HAP-1 (cell line): ENCODE measurements around the gene ARHGAP45.

Source experiments
- DNase-seq, 2 experiments: peaks; one replicate each; pipeline ENCODE4 v3.0.0-alpha.2; 2016 to 2020; ENCODE audit warnings: low spot score in 2 of 2
- H3K27me3 ChIP-seq: fragments of 250-450 bp; sonication (Bioruptor Pico); 2 replicates; pipeline ENCODE4 v1.5.1; 2020; ENCODE audit warnings: low read depth, mild to moderate bottlenecking, moderate library complexity
- H3K36me3 ChIP-seq: fragments of 250-450 bp; sonication (Bioruptor Pico); replicated peaks from 2 replicates; pipeline ENCODE4 v1.5.1; 2020; ENCODE audit warnings: mild to moderate bottlenecking
- H3K4me1 ChIP-seq: fragments of 250-450 bp; sonication (Bioruptor Pico); 2 replicates; pipeline ENCODE4 v1.5.1; 2020; ENCODE audit warnings: mild to moderate bottlenecking
- H3K4me3 ChIP-seq: fragments of 250-450 bp; sonication (Bioruptor Pico); 2 replicates; pipeline ENCODE4 v1.5.1; 2020; ENCODE audit warnings: mild to moderate bottlenecking, moderate library complexity
- H3K9me3 ChIP-seq: fragments of 250-450 bp; sonication (Bioruptor Pico); 2 replicates; pipeline ENCODE4 v1.5.1; 2020; ENCODE audit warnings: mild to moderate bottlenecking, moderate library complexity
- in situ Hi-C: fragments of 300-500 bp; cut with MboI; formaldehyde crosslinking; loops from 3 replicates; pipeline ENCODE4 v1.14.3; 2020; ENCODE audit warnings: low sequenced_read_pairs, inconsistent platforms, mixed read lengths

ARHGAP45 gene

GRCh38 chr19:1041835-1042685 is 24.9 kb upstream of the ARHGAP45 start:
- Histone ChIP-seq H3K9me3 (no peaks in the 10 kb centered on the region), H3K36me3 (peaks cover 23% of the 10 kb centered on the region), H3K4me1 (peaks cover 17% of the 10 kb centered on the region), H3K27me3 (no peaks in the 10 kb centered on the region), H3K4me3 (no peak overlapping the region)
- DNase-seq: no peak
- in situ Hi-C loops: no loop called here

GRCh38 chr19:1042689-1043511 is 24.1 kb upstream of the ARHGAP45 start:
- Histone ChIP-seq H3K36me3 (peaks cover 17% of the 10 kb centered on the region), H3K9me3 (no peaks in the 10 kb centered on the region), H3K4me3 (no peak overlapping the region), H3K27me3 (no peaks in the 10 kb centered on the region), H3K4me1 (peaks cover 17% of the 10 kb centered on the region)
- in situ Hi-C loops: no loop called here
- DNase-seq: no peak

GRCh38 chr19:1045247-1045603 is 21.7 kb upstream of the ARHGAP45 start:
- H3K4me3 ChIP-seq: no peak overlapping the region
- in situ Hi-C loops: no loop called here
- peak; percentile 40 to 95 for DNase-seq
- no peaks in the 10 kb centered on the region for H3K27me3 ChIP-seq
- H3K36me3 ChIP-seq: no peaks in the 10 kb centered on the region
- H3K4me1 ChIP-seq: peaks cover 10% of the 10 kb centered on the region
- H3K9me3 ChIP-seq: no peaks in the 10 kb centered on the region

GRCh38 chr19:1046117-1046626 is 20.8 kb upstream of the ARHGAP45 start:
- Histone ChIP-seq H3K4me3 (no peak overlapping the region), H3K4me1 (peaks cover 2% of the 10 kb centered on the region), H3K36me3 (no peaks in the 10 kb centered on the region), H3K9me3 (no peaks in the 10 kb centered on the region), H3K27me3 (no peaks in the 10 kb centered on the region)
- in situ Hi-C loops: no loop called here
- no peak for DNase-seq

GRCh38 chr19:1046836-1047695 is 19.9 kb upstream of the ARHGAP45 start:
- Histone ChIP-seq H3K36me3 (no peaks in the 10 kb centered on the region), H3K4me3 (no peak overlapping the region), H3K27me3 (no peaks in the 10 kb centered on the region), H3K9me3 (no peaks in the 10 kb centered on the region), H3K4me1 (no peaks in the 10 kb centered on the region)
- DNase-seq: no peak
- in situ Hi-C loops: no loop called here

GRCh38 chr19:1047696-1048147 is 19.2 kb upstream of the ARHGAP45 start:
- Histone ChIP-seq H3K9me3 (no peaks in the 10 kb centered on the region), H3K27me3 (no peaks in the 10 kb centered on the region), H3K4me1 (no peaks in the 10 kb centered on the region), H3K4me3 (no peak overlapping the region), H3K36me3 (no peaks in the 10 kb centered on the region)
- in situ Hi-C loops: no loop called here
- no peak for DNase-seq

- Histone ChIP-seq H3K27me3 (no peaks in the 10 kb centered on the region), H3K4me1 (no peaks in the 10 kb centered on the region), H3K9me3 (no peaks in the 10 kb centered on the region), H3K4me3 (no peak overlapping the region), H3K36me3 (no peaks in the 10 kb centered on the region)
- in situ Hi-C loops: no loop called here
- DNase-seq: no peak
These were observed 17.9 kb upstream of the ARHGAP45 start for GRCh38 chr19:1049106-1049505.

- no peaks in the 10 kb centered on the region for H3K4me1 ChIP-seq
- no peaks in the 10 kb centered on the region for H3K36me3 ChIP-seq
- no peak overlapping the region for H3K4me3 ChIP-seq
- in situ Hi-C loops: no loop called here
- no peak for DNase-seq
- no peaks in the 10 kb centered on the region for H3K9me3 ChIP-seq
- H3K27me3 ChIP-seq: no peaks in the 10 kb centered on the region
These were observed 17.2 kb upstream of the ARHGAP45 start for GRCh38 chr19:1049800-1050199.

- no peak overlapping the region for H3K4me3 ChIP-seq
- H3K27me3 ChIP-seq: no peaks in the 10 kb centered on the region
- no peaks in the 10 kb centered on the region for H3K36me3 ChIP-seq
- no peaks in the 10 kb centered on the region for H3K9me3 ChIP-seq
- in situ Hi-C loops: no loop called here
- no peaks in the 10 kb centered on the region for H3K4me1 ChIP-seq
- DNase-seq: no peak
These were observed 15.8 kb upstream of the ARHGAP45 start for GRCh38 chr19:1050989-1051788.

GRCh38 chr19:1051791-1052190 is 15.2 kb upstream of the ARHGAP45 start:
- Histone ChIP-seq H3K4me3 (no peak overlapping the region), H3K27me3 (no peaks in the 10 kb centered on the region), H3K36me3 (no peaks in the 10 kb centered on the region), H3K4me1 (no peaks in the 10 kb centered on the region), H3K9me3 (no peaks in the 10 kb centered on the region)
- in situ Hi-C loops: no loop called here
- no peak for DNase-seq

- Histone ChIP-seq H3K9me3 (no peaks in the 10 kb centered on the region), H3K4me3 (no peak overlapping the region), H3K27me3 (no peaks in the 10 kb centered on the region), H3K4me1 (no peaks in the 10 kb centered on the region), H3K36me3 (no peaks in the 10 kb centered on the region)
- no peak for DNase-seq
- in situ Hi-C loops: no loop called here
These were observed 14.5 kb upstream of the ARHGAP45 start for GRCh38 chr19:1052349-1052975.

- H3K36me3 ChIP-seq: no peaks in the 10 kb centered on the region
- no peaks in the 10 kb centered on the region for H3K9me3 ChIP-seq
- no peaks in the 10 kb centered on the region for H3K27me3 ChIP-seq
- no peaks in the 10 kb centered on the region for H3K4me1 ChIP-seq
- no peak for DNase-seq
- in situ Hi-C loops: no loop called here
- no peak overlapping the region for H3K4me3 ChIP-seq
These were observed 13.5 kb upstream of the ARHGAP45 start for GRCh38 chr19:1053176-1054101.
